ENCODE results near the gene SCAF1.
"Not testable (repeated sequence)": the region's sequence is repeated elsewhere in the genome, so short reads cannot be mapped to it uniquely, and the experiment has no call there.

The SCAF1 gene

GRCh38 chr19:49599378-49600295, 42.4 kb upstream of the SCAF1 start:
- Histone ChIP-seq H3K36me3 (ENCODE audit: insufficient read depth, low read length) (peaks cover 24% of the 10 kb centered on the region), H3K4me1 (ENCODE audit: insufficient read depth, low read length) (no peaks in the 10 kb centered on the region), H3K9ac (ENCODE audit: low read depth, low read length) (no peak overlapping the region), H3K9me3 (ENCODE audit: control insufficient read depth, insufficient read depth, low read length) (no peaks in the 10 kb centered on the region)

- Histone ChIP-seq H3K9ac (ENCODE audit: low read depth, low read length) (no peak overlapping the region), H3K36me3 (ENCODE audit: insufficient read depth, low read length) (peaks cover 24% of the 10 kb centered on the region), H3K9me3 (ENCODE audit: control insufficient read depth, insufficient read depth, low read length) (no peaks in the 10 kb centered on the region), H3K4me1 (ENCODE audit: insufficient read depth, low read length) (no peaks in the 10 kb centered on the region)
Observed at GRCh38 chr19:49601482-49602038, 40.4 kb upstream of the SCAF1 start.

- H3K4me1 ChIP-seq (ENCODE audit: insufficient read depth, low read length): no peaks in the 10 kb centered on the region
- H3K9ac ChIP-seq (ENCODE audit: low read depth, low read length): no peak overlapping the region
- H3K36me3 ChIP-seq (ENCODE audit: insufficient read depth, low read length): peaks cover 24% of the 10 kb centered on the region
- no peaks in the 10 kb centered on the region for H3K9me3 ChIP-seq (ENCODE audit: control insufficient read depth, insufficient read depth, low read length)
Observed at GRCh38 chr19:49602806-49603205, 39.2 kb upstream of the SCAF1 start.

- Histone ChIP-seq H3K9me3 (ENCODE audit: control insufficient read depth, insufficient read depth, low read length) (no peaks in the 10 kb centered on the region), H3K4me1 (ENCODE audit: insufficient read depth, low read length) (no peaks in the 10 kb centered on the region), H3K9ac (ENCODE audit: low read depth, low read length) (no peak overlapping the region), H3K36me3 (ENCODE audit: insufficient read depth, low read length) (peaks cover 13% of the 10 kb centered on the region)
Observed at GRCh38 chr19:49605605-49606004, 36.4 kb upstream of the SCAF1 start.

- Histone ChIP-seq H3K36me3 (ENCODE audit: insufficient read depth, low read length) (peaks cover 5% of the 10 kb centered on the region), H3K4me1 (ENCODE audit: insufficient read depth, low read length) (no peaks in the 10 kb centered on the region; the same call in 1 of the 2 replicates), H3K9ac (ENCODE audit: low read depth, low read length) (no peak overlapping the region), H3K9me3 (ENCODE audit: control insufficient read depth, insufficient read depth, low read length) (no peaks in the 10 kb centered on the region)
Observed at GRCh38 chr19:49609499-49610092, 32.4 kb upstream of the SCAF1 start.

GRCh38 chr19:49613374-49613773, 28.6 kb upstream of the SCAF1 start:
- Histone ChIP-seq H3K9me3 (ENCODE audit: control insufficient read depth, insufficient read depth, low read length) (no peaks in the 10 kb centered on the region), H3K36me3 (ENCODE audit: insufficient read depth, low read length) (peaks cover 17% of the 10 kb centered on the region), H3K4me1 (ENCODE audit: insufficient read depth, low read length) (no peaks in the 10 kb centered on the region; the same call in 1 of the 2 replicates), H3K9ac (ENCODE audit: low read depth, low read length) (no peak overlapping the region)

GRCh38 chr19:49614096-49614833, 27.7 kb upstream of the SCAF1 start:
- H3K9me3 ChIP-seq (ENCODE audit: control insufficient read depth, insufficient read depth, low read length): no peaks in the 10 kb centered on the region
- H3K36me3 ChIP-seq (ENCODE audit: insufficient read depth, low read length): peaks cover 17% of the 10 kb centered on the region
- no peak overlapping the region for H3K9ac ChIP-seq (ENCODE audit: low read depth, low read length)
- H3K4me1 ChIP-seq (ENCODE audit: insufficient read depth, low read length): no peaks in the 10 kb centered on the region; the same call in 1 of the 2 replicates

- Histone ChIP-seq H3K36me3 (ENCODE audit: insufficient read depth, low read length) (peaks cover 14% of the 10 kb centered on the region), H3K9ac (ENCODE audit: low read depth, low read length) (no peak overlapping the region), H3K9me3 (ENCODE audit: control insufficient read depth, insufficient read depth, low read length) (no peaks in the 10 kb centered on the region), H3K4me1 (ENCODE audit: insufficient read depth, low read length) (no peaks in the 10 kb centered on the region; the same call in 1 of the 2 replicates)
Observed at GRCh38 chr19:49615861-49616260, 26.1 kb upstream of the SCAF1 start.

GRCh38 chr19:49616532-49616931, 25.5 kb upstream of the SCAF1 start:
- H3K9ac ChIP-seq (ENCODE audit: low read depth, low read length): no peak overlapping the region
- H3K9me3 ChIP-seq (ENCODE audit: control insufficient read depth, insufficient read depth, low read length): no peaks in the 10 kb centered on the region
- no peaks in the 10 kb centered on the region; the same call in 1 of the 2 replicates for H3K4me1 ChIP-seq (ENCODE audit: insufficient read depth, low read length)
- H3K36me3 ChIP-seq (ENCODE audit: insufficient read depth, low read length): peaks cover 14% of the 10 kb centered on the region

- no peaks in the 10 kb centered on the region; the same call in 1 of the 2 replicates for H3K4me1 ChIP-seq (ENCODE audit: insufficient read depth, low read length)
- H3K9ac ChIP-seq (ENCODE audit: low read depth, low read length): no peak overlapping the region
- no peaks in the 10 kb centered on the region for H3K9me3 ChIP-seq (ENCODE audit: control insufficient read depth, insufficient read depth, low read length)
- peaks cover 14% of the 10 kb centered on the region for H3K36me3 ChIP-seq (ENCODE audit: insufficient read depth, low read length)
Observed at GRCh38 chr19:49616945-49617344, 25.1 kb upstream of the SCAF1 start.

GRCh38 chr19:49617860-49618259, 24.1 kb upstream of the SCAF1 start:
- H3K4me1 ChIP-seq (ENCODE audit: insufficient read depth, low read length); H3K9ac ChIP-seq (ENCODE audit: low read depth, low read length); H3K9me3 ChIP-seq (ENCODE audit: control insufficient read depth, insufficient read depth, low read length): not testable (repeated sequence)
- peaks cover 14% of the 10 kb centered on the region for H3K36me3 ChIP-seq (ENCODE audit: insufficient read depth, low read length)

- Histone ChIP-seq H3K9ac (ENCODE audit: low read depth, low read length) (no peak overlapping the region), H3K9me3 (ENCODE audit: control insufficient read depth, insufficient read depth, low read length) (no peaks in the 10 kb centered on the region), H3K4me1 (ENCODE audit: insufficient read depth, low read length) (no peaks in the 10 kb centered on the region), H3K36me3 (ENCODE audit: insufficient read depth, low read length) (peaks cover 3% of the 10 kb centered on the region)
Observed at GRCh38 chr19:49624967-49625910, 16.8 kb upstream of the SCAF1 start.

- Histone ChIP-seq H3K36me3 (ENCODE audit: insufficient read depth, low read length) (peaks cover 3% of the 10 kb centered on the region), H3K9me3 (ENCODE audit: control insufficient read depth, insufficient read depth, low read length) (no peaks in the 10 kb centered on the region), H3K9ac (ENCODE audit: low read depth, low read length) (no peak overlapping the region), H3K4me1 (ENCODE audit: insufficient read depth, low read length) (no peaks in the 10 kb centered on the region)
Observed at GRCh38 chr19:49626226-49626625, 15.8 kb upstream of the SCAF1 start.
